ENCODE measurements around the gene ZNF79. TPM values are rescaled to one million over a fixed set of nuclear protein-coding genes. Genes with fewer than 3 reads are reported as not detected.
A peak's percentile ranks its signal among the peaks of the same experiment; 100 is the strongest.

Gene ZNF79
- total and polyA plus RNA-seq, 9 of the 15 experiments (the other 6 are each of a cell fraction or from before 2014, with no cell fraction given): 0.62 to 7.0 (median 4.1) TPM

DNA sequence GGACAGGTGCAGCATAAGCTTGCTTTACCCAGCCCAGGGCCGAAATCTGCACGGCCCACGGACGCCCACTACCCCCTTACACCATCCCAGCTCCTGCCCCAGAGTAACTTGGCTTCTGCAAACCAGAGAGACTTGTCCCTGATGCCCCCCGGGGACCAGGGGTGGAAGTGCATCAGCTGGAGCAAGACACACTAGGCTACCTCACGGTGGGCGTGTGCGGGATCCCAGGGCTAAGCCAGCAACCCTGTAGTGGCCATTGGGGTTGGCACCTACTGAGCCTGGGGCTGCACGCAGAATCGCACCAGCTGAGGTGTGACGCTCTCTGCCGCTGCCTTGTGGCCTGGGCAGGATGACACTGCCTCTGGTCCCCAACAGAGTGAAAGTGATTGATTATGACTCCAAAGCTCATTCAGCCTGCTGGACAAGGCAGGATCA lies 6.1 kb upstream of the ZNF79 start (continued):
- TF ChIP-seq, protein P1, sequence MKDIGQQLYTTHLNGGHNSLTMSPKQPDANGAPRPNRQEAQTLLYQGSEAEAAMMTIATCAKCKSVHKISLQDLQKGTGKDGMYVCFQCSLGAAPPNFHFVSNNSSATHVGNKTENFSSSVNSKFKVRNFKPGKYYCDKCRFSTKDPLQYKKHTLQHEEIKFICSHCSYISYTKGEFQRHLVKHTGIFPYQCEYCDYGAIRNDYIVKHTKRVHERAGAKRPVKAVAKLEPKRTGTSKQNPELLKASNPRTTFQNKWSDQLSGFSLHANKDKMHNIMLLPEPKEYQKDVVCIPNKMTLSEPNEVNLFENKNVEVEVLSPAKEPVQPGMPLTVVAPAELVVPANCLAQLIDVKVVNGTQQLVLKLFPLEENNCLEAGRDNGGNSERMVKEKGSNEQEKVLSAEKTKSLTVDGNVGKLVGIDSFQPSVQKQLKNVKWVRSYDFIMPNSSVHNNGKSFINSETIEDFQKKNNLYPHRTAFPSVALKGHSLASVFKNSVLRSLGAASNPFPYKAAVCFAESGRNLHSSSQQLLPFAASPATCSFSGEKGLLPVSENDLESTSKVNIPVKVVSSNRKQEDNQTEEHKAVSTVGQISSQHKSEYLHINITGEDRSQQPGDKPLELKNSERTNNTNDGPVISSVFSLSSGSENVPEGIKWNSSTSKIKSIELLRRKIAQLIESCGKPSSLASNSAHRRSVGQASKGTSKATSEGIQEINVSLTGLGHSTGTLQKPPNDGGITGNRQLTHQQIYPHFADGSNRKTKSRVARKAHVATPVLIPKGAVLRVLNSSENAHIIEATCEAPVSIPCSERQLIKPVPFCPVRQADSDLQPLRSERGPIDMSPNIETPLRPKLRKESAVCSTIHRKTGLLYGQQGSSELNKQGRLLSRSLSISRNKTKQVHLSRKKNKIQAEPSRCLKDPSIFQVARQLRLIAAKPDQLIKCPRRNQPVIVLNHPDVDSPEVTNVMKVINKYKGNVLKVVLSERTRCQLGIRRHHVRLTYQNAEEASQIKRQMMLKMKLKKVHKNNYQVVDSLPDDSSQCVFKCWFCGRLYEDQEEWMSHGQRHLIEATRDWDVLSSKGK (CRISPR knock-in tag; IDR thresholded peaks at IDR 0.05): no peak
- no peak for TF ChIP-seq YBX1 (IDR thresholded peaks at IDR 0.05)

DNA sequence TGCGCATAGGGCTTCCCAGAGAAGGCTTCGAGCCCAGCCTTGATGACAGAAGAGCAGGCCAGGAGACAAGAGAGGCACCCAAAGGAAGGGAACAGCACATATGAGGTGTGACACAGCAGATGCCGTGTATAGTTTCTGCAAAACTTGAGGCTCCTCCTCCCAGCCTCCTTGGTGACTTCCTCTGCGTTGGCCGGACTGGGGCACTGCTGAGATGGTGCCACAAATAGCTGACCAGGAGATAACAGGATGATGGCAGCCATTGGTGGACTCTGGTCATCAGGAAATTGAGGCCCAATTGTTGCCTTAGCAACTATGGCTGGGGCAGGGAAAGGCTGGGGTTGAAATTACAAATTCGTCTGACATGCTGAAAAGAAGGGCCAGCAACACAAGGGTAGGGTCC lies 4.8 kb upstream of the ZNF79 start:
- Histone ChIP-seq H3K9me1 (ENCODE audit: control insufficient read depth, insufficient read depth, low read length) (no peaks in the 10 kb centered on the region), H3K4me3 (no peak overlapping the region), H3K79me2 (ENCODE audit: control insufficient read depth, insufficient read depth, low read length) (peaks cover 15% of the 10 kb centered on the region), H3K27me3 (ENCODE audit: control insufficient read depth in 2 of 2, insufficient read depth in 2 of 2, low read length in 2 of 2) (no peaks in the 10 kb centered on the region), H3K9ac (ENCODE audit: insufficient read depth in 1 of 2, low read depth in 2 of 2, low read length in 2 of 2) (peak overlapping the region in 1 of 2 experiments; percentile 55; a peak in 1 of 4 replicates), H2AFZ (ENCODE audit: low read depth, low read length) (no peak overlapping the region), H3K36me3 (ENCODE audit: control insufficient read depth, insufficient read depth, low read length) (no peaks in the 10 kb centered on the region), H3K4me2 (ENCODE audit: insufficient read depth, low read length) (no peak overlapping the region), H3K4me1 (replicated peaks in 1 of 2; ENCODE audit: control insufficient read depth in 2 of 2, insufficient read depth in 2 of 2, low read length in 2 of 2) (peaks cover 29 to 30% of the 10 kb centered on the region in 2 experiments), H3K27ac (ENCODE audit: extremely low read depth, low read depth, low read length) (no peak overlapping the region), H3K9me3 (replicated peaks; ENCODE audit: control insufficient read depth, insufficient read depth, low read depth, low read length) (no peaks in the 10 kb centered on the region), H4K20me1 (replicated peaks; ENCODE audit: control insufficient read depth, insufficient read depth, low read length) (0 out of 2 replicates have a peak, but pooled peaks cover 4% of the 10 kb centered on the region)
- BruUV-seq (replicated peaks): no TSS peak
- DNase-seq (ENCODE audit: extremely low read depth in 1 of 4, low spot score in 3 of 4) (peak in 1 of 4 experiments; percentile 21), ATAC-seq (no peak), FAIRE-seq (no peak)
- 27% methylated on average over 5 of the region's 6 CpGs for WGBS (ENCODE audit: insufficient coverage, low coverage, missing lambda C conversion rate)
- CTCF ChIA-PET (ENCODE audit: low intra/inter-chr PET ratio): no interaction called here
- POLR2A ChIA-PET: interaction anchor here (0.7 kb wide), 1 partner anchor 41 kb away, joined by 3 read pairs; no protein-coding TSS in a partner anchor
- intact Hi-C loops (cut with micrococcal nuclease): loop anchor here (2.0 kb wide), 1 partner anchor 59 kb away; no protein-coding TSS in a partner anchor
- in situ Hi-C loops (cut with MboI): no loop called here
- TF ChIP-seq C11orf30 (IDR thresholded peaks at IDR 0.05; ENCODE audit: low read depth) (0 out of 2 replicates have a peak, but pooled peaks have one; percentile 23), NFE2 (IDR thresholded peaks at IDR 0.05; ENCODE audit: low read depth) (peak; percentile 50; the same call in 1 of the 2 replicates), RFX1 (IDR thresholded peaks at IDR 0.05) (peak; percentile 45; the same call in 1 of the 2 replicates), ZNF408 (CRISPR knock-in tag; IDR thresholded peaks at IDR 0.05; ENCODE audit: low read depth) (no peak), SPI1 (IDR thresholded peaks at IDR 0.05; ENCODE audit: borderline replicate concordance, low read depth, low read length) (peak; percentile 57; the same call in 1 of the 2 replicates)
